IPS DF 19.7 (cell line): ENCODE measurements around the gene ABHD2.

Source experiments
- DNase-seq: peaks from one replicate; pipeline ENCODE4 v3.0.0-alpha.2; 2013; ENCODE audit warnings: low read depth, low spot score

ABHD2 gene

GRCh38 chr15:89192766-89193165 is 104.5 kb downstream of the ABHD2 start:
- DNase-seq, result no peak

GRCh38 chr15:89194608-89195007 is 106.4 kb downstream of the ABHD2 start:
- no peak for DNase-seq

DNA sequence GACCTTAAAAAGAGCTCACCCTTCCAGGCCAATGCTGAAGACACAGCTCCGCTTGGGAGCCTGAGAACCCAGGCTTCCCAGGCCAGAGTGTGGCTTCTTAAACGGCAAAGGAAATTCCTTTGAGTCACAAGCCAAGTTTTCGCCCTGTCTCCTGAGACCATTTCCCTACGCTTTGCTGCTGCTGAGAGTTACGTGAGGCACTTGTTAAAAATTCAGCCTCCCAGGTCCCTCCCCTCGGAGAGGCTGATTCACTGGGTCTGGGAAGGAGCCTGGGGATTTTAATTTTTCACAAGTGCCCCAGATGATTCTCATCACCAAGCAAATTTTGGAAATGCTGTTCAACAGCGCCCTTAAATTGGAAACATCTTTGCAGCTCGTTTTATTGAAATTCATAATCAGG is 107.6 kb downstream of the ABHD2 start:
- no peak for DNase-seq

- DNase-seq, result no peak
Measured at GRCh38 chr15:89196241-89196640, 108.0 kb downstream of the ABHD2 start.

DNA sequence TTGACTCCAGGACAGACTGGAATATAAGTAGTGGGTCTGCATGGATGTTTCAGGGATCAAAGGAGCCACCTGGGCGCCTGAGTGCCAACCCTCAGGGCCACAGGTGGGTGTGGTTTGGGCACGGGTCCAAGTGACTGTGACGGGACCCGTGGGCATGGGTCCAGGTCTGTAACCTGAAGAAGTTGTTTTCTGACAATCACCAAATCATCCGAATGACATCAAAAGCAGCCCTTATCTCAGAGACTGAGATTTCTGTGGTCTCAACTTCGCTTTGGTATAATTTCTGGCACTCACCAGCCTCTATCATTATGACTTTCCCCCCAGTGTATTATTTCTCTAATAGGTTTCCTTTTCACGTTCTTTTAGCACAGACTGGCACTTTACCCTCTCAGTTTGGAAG is 108.7 kb downstream of the ABHD2 start:
- no peak for DNase-seq

DNA sequence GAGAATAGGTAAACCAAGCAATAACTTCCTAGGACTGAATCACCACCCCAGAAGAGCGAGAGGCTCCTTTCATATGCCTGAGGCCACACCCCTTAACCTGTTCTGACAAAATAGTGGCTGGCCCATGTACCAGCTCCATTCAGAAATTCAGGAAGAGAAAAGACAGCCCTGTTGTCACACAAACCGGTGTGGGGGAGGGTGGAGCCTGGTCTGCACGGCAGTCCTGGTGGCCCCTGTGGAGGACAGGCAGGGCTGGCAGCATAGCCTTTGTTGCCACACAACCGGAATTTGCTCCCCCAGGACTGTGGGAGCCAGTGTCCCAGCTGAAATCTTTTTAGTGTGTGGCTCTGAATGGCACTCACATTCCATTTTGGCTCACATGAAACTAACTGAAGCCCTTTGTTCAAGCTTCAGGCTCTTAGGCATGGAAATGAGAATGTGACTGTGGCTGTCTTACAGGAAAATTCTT is 109.3 kb downstream of the ABHD2 start:
- peak; percentile 64 for DNase-seq

DNA sequence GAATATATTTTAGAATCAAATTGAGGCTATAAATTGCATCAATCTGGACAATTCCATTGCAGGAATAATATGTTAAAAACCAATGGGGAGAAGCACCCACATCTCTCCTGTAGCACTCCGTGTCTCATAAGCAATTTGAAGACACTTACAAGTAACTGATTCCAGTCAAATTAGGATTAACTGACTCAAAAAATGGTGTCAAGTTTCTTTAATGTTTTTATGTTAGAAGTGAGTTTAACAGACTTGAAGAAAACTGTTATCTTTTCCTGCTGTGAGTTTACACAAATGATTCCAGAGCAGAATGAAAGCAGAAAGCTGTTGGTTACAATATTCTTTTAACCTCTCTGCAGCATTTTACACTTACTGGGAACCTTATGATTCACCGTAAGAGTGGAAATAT is 109.9 kb downstream of the ABHD2 start:
- DNase-seq, result no peak

GRCh38 chr15:89198934-89199333 is 110.7 kb downstream of the ABHD2 start:
- DNase-seq, result no peak

DNA sequence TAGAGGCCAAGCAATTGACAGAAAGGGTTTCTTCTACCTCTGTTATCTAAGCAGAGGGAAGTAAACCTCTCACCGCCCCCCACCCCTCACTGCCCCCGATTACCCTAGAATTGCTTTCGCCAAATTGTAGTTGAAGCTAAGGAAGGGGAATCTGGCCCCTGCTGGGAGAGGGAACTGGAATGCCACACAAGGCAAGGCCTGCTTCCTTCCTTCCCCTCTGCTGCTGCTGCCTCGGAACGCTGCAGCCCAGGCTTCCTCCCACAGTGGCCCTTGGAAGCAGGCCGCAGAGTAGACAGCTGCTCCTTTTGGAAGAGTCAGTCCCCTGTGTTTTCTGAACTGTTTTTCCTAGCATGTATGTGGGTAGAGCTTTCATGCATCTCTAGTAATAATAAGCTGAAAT is 111.5 kb downstream of the ABHD2 start:
- peak; percentile 33 for DNase-seq

DNA sequence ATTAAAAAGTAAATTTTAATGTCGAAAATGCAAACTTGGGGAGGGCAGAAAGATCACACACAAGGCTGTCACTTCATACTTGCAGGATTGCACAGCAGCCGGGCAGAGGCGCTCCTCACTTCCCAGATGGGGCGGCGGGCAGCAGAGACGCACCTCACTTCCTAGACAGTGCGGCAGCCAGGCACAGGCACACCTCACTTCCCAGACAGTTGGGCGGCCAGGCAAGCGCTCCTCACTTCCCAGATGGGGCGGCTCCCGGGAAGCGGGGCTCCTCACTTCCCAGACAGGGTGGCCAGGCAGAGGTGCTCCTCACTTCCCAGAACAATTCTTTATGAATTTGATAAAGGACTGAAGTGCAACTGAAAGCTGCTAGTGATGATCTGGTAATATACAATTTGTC is 111.9 kb downstream of the ABHD2 start:
- no peak for DNase-seq

DNA sequence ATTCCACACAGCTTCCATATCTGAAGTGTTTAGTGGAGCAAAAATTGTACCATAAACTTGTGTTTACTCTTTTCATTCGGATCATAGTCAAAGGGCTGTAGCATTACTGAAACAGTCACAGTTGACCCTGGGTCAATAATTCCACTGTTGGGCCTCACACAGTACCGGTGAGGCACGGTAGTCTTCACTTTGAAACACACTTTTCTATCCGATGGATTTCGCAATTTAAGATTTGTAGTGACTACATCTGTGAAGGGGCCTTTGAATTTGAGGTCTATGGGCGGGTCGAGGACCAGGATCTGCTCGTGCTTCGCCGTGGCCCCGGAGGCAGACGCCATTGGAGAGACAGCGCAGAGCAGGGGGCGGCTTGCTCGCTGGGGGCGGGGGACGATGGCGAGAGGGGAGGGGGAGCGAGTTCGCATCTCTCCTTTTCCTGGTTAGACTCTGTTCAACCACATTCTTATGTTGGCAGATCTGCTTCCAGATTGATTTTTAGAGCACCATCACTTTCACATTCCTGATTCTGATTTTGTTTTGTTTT is 113.3 kb downstream of the ABHD2 start:
- DNase-seq, result no peak

DNA sequence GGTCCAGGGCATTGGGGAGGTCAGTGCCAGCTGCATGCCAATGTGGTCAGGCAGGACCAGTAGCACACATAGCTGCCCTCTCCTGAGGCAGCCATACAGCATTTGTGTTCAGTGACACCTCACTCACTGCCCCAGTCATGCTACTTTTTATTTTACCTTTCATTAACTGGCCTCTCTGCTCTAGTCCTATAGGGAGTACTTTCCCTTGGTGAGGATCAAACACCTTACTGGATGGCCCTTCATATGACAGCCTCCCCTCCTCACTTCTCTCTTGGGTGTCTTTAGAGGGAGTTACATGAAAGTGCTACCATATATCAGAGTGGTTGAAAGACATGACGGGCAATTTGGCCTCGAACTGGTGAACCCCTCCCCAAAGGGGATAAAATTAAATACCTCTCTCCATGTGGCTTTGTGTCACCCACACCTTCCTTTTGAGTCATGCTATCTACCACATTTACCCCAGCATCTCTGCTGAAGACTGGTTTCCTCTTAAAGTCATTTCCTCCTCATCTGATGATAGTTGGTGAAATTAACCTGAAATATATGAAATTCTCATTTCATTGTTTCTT is 115.5 kb downstream of the ABHD2 start:
- no peak for DNase-seq

GRCh38 chr15:89205991-89206585 is 117.8 kb downstream of the ABHD2 start:
- DNase-seq, result no peak

GRCh38 chr15:89206908-89207331 is 118.7 kb downstream of the ABHD2 start:
- no peak for DNase-seq

DNA sequence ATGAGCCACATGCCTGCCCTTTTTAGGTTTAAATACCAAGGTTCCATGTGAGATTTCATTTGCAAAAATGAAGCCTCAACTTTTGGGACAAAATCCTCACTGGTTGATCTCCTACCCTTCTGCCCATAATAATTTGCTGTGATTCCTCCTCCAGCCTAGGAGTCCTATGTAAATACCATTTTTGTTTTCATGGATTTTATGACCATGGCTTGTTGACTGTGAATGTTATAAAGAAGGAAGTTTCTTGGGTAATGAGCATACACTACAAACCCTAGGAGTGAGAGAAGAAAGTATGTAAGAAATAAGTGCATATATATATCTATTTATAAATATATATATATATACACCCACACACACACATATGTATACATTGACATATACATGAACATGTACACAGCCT is 120.0 kb downstream of the ABHD2 start:
- DNase-seq, result no peak

- DNase-seq, result no peak
Measured at GRCh38 chr15:89209057-89209456, 120.8 kb downstream of the ABHD2 start.

DNA sequence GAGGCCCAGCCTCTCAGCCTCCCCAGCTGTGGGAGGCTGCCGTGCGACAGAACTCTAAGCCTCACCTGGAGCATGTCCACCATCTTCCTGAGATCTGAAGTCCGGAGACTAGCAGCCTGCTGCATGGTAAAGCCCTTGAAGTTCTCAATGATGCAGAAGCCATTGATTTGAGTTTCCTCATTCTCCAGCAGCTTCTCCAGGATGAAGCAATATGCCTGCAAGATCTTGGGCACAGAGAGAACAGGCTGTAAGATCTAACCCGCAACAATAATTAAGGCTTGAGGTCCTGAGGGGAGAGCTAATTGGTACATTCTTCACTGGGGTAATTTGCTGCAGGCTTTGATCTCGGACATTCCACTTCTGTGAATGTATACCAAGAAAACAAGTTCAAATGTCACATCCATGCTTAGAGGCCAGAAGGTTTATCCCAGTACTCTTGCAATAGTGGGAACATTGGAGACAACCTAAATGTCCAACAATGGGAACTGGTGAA is 123.5 kb downstream of the ABHD2 start:
- no peak for DNase-seq

DNA sequence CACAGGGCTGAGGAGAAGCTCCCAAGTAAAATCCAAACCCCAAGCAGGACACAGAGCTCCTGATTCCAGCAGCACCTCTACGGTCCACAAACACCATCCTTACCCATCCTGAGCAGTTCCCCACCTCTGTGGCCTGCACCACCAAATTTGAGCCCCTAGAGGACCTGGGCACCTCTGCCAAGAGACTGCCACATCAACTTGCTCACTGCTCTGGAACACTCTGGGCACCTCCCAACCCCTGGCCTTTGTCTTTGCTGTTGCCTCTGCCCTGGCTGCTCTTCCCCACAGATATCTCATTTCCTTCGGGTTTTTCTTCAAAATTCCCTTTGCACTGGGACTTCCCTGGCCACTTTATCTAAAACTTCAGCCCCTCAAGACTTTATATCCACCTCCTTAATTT is 127.4 kb downstream of the ABHD2 start:
- no peak for DNase-seq

- no peak for DNase-seq
Measured at GRCh38 chr15:89217031-89217430, 128.8 kb downstream of the ABHD2 start.

GRCh38 chr15:89217686-89218376 is 129.6 kb downstream of the ABHD2 start:
- no peak for DNase-seq

DNA sequence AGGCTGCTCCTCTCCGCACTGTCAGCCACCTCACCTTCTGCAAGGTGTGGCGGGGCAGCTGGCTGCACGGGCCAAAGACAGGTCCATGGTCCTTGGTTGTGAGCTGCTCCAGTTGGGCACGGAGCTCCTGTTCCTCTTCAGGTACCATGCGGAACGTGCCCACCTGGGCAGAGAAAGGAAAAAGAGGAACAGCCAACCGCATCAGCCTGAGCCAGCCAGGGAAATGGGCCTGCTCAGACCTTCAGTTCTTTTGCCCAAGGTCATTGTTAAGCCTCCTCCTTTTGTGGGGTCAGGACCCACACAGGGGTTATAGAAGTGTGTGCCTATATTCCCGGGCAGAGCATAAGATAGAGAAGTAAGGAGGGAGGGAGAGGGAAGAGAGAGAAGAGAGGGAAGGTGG is 130.3 kb downstream of the ABHD2 start:
- DNase-seq, result no peak

DNA sequence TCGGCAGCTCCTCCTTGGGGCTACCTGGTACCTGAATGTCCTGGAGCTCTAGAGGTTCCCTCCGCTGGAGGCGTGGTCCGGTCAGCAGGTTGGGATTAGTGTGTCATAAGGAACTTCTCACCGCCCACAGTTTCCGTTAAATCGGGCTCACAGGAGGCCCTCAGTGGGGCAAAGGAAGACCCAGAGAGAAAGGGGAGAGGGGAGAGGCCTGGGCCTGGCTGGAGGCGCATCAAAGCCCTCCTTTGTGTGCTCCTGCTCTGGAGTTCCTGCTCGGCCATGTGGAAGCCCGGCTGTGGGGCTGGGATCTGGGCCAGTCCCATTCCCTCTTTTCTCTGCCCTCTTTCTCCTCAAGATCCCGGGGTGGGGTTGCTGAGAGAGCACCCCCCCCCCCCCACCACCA is 133.3 kb downstream of the ABHD2 start, which contains the start of gene RLBP1:
Gene RLBP1 (minus strand): TSS at position 37 of the 400 bp plus-strand sequence. CDS start 2,604 bp downstream, outside the sequence.
- no peak for DNase-seq

- no peak for DNase-seq
Measured at GRCh38 chr15:89225588-89225987, 137.3 kb downstream of the ABHD2 start.
